ENCODE data around the gene SDHAF2. TPM values are rescaled to one million over a fixed set of nuclear protein-coding genes. Genes with fewer than 3 reads are reported as not detected.

Gene SDHAF2
- total and polyA plus RNA-seq, 2 of the 13 experiments (the other 11 are each of a cell fraction or from before 2014, with no cell fraction given) = 44.2 to 70.4 TPM

DNA sequence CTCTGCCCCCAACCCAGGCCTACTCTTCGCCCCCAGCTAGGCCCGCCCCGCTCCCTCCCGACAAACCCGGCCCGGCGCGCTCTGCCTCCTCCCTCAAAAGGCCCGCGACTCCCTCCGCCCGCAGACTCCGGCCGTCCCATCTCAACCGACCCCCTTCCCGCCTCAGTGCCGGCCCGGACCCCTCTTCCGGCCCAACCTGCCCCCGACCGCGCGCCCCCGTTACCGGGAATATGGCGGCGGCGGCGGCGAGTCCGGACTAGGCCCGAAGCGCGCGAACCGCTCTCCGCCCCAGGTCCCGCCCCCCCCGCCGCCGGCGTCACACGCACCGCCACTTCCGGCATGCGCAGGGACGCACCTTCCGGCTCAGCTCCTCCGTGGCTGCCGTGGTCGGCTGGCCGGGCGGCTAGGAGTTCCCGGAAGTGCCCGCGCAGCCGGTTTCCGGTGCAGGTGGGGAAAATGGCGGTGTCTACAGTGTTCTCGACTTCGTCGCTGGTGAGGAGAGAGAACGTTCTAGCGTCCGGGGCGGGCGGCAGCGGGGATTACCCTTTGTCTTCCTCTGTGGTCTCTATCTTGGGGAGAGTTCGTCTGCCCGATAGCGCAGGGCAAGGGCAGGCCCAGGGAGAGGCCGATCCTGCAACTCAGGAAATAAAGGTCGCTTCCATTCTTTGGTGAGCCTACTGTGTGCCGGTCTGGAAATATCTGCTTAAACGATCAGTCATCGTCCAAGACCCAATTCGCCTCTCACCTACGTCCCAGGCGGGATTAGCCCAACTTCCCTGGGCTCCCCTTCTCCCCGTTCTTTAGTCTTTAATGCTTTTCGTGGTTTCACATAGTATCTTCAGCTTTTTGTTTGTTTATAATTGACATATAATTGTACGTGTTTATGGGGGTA is at the start of gene SDHAF2, which contains the start of gene CPSF7 (continued):
- peak; percentile 77; the same call in 1 of the 3 replicates for TF ChIP-seq MXI1 (IDR thresholded peaks at IDR 0.05; ENCODE audit: borderline replicate concordance, low read depth, low read length)
- TF ChIP-seq RCOR2 (CRISPR knock-in tag; IDR thresholded peaks at IDR 0.05) = no peak
- TF ChIP-seq IKZF5 (CRISPR knock-in tag; IDR thresholded peaks at IDR 0.05) = peak; percentile 61; the same call in 1 of the 2 replicates
- TF ChIP-seq STAT5B (CRISPR knock-in tag; IDR thresholded peaks at IDR 0.05) = no peak; the same call in 1 of the 2 replicates
- no peak for TF ChIP-seq ZNF512 (CRISPR knock-in tag; IDR thresholded peaks at IDR 0.05)
- no peak for TF ChIP-seq SETDB1 (CRISPR knock-in tag; IDR thresholded peaks at IDR 0.05; ENCODE audit: borderline replicate concordance)
- TF ChIP-seq ZNF3 (CRISPR knock-in tag; IDR thresholded peaks at IDR 0.05) = no peak
- TF ChIP-seq ATF5 (CRISPR knock-in tag; IDR thresholded peaks at IDR 0.05; ENCODE audit: low read depth) = no peak
- TF ChIP-seq, protein P1, sequence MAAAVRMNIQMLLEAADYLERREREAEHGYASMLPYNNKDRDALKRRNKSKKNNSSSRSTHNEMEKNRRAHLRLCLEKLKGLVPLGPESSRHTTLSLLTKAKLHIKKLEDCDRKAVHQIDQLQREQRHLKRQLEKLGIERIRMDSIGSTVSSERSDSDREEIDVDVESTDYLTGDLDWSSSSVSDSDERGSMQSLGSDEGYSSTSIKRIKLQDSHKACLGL (CRISPR knock-in tag; IDR thresholded peaks at IDR 0.05) = peak; percentile 88; the same call in 1 of the 2 replicates
- no peak; the same call in 1 of the 2 replicates for TF ChIP-seq GATAD2A (CRISPR knock-in tag; IDR thresholded peaks at IDR 0.05)
- TF ChIP-seq SMAD1 (CRISPR knock-in tag; IDR thresholded peaks at IDR 0.05; ENCODE audit: borderline replicate concordance, low read depth) = peak; percentile 21; the same call in 1 of the 2 replicates
- TF ChIP-seq ZNF432 (CRISPR knock-in tag; IDR thresholded peaks at IDR 0.05; ENCODE audit: borderline replicate concordance) = no peak
- TF ChIP-seq PATZ1 (CRISPR knock-in tag; IDR thresholded peaks at IDR 0.05) = peak; percentile 45; the same call in 1 of the 2 replicates
- peak; percentile 69; the same call in 1 of the 2 replicates for TF ChIP-seq ZZZ3 (CRISPR knock-in tag; IDR thresholded peaks at IDR 0.05; ENCODE audit: borderline replicate concordance)
- TF ChIP-seq NFE2L1 (CRISPR knock-in tag; IDR thresholded peaks at IDR 0.05; ENCODE audit: borderline replicate concordance) = no peak
- TF ChIP-seq GABPB1 (CRISPR knock-in tag; IDR thresholded peaks at IDR 0.05) = peak; percentile 98
- no peak for TF ChIP-seq ZNF207 (IDR thresholded peaks at IDR 0.05; ENCODE audit: borderline replicate concordance)
- no peak for TF ChIP-seq XBP1 (CRISPR knock-in tag; IDR thresholded peaks at IDR 0.05)
- peak; percentile 88; the same call in 1 of the 2 replicates for TF ChIP-seq ZNF234 (CRISPR knock-in tag; conservative IDR thresholded peaks at IDR 0.05)
- no peak for TF ChIP-seq SSRP1 (CRISPR knock-in tag; IDR thresholded peaks at IDR 0.05)
- TF ChIP-seq ZNF274 (CRISPR knock-in tag; IDR thresholded peaks at IDR 0.05) = peak; percentile 53; the same call in 1 of the 2 replicates
- TF ChIP-seq KLF6 (CRISPR knock-in tag; IDR thresholded peaks at IDR 0.05) = peak; percentile 79; the same call in 1 of the 2 replicates
- no peak; the same call in 1 of the 2 replicates for TF ChIP-seq ZNF383 (CRISPR knock-in tag; IDR thresholded peaks at IDR 0.05; ENCODE audit: borderline replicate concordance)
- TF ChIP-seq ELF4 (CRISPR knock-in tag; IDR thresholded peaks at IDR 0.05; ENCODE audit: borderline replicate concordance) = peak; percentile 97
